Activated T-helper 1 cell treated with anti-CD3 and anti-CD28 coated beads, Interleukin-12 subunit alpha, Interleukin-12 subunit beta, Interleukin-2, Interleukin-4 antibody, amounts not matched to agents 30 ng/mL and 10 ng/mL and 1 ng/mL, durations not matched to agents 14 hours and 24 hours and 36 hours (primary cell): ENCODE results near the gene MYCT1. TPM values are rescaled to one million over a fixed set of nuclear protein-coding genes. Genes with fewer than 3 reads are reported as not detected.
"Not testable (repeated sequence)": the region's sequence is repeated elsewhere in the genome, so short reads cannot be mapped to it uniquely, and the experiment has no call there.

Experiments
- DNase-seq: peaks from one replicate; pipeline ENCODE4 v3.0.0; 2021; ENCODE audit warnings: low spot score
- H3K27ac Mint-ChIP-seq: one replicate; pipeline ENCODE4 v1.8.0; 2021; ENCODE audit warnings: mild to moderate bottlenecking, mixed read lengths
- H3K27me3 Mint-ChIP-seq: one replicate; pipeline ENCODE4 v1.8.0; 2022; ENCODE audit warnings: mild to moderate bottlenecking, moderate library complexity, mixed read lengths; ENCODE audit not compliant: insufficient read depth
- H3K36me3 Mint-ChIP-seq: one replicate; pipeline ENCODE4 v1.8.0; 2021; ENCODE audit warnings: low read depth, mixed read lengths
- H3K4me1 Mint-ChIP-seq: one replicate; pipeline ENCODE4 v1.8.0; 2021; ENCODE audit warnings: low read depth, mixed read lengths
- H3K4me3 Mint-ChIP-seq: one replicate; pipeline ENCODE4 v1.8.0; 2021; ENCODE audit warnings: mild to moderate bottlenecking, moderate library complexity, mixed read lengths
- H3K9me3 Mint-ChIP-seq: one replicate; pipeline ENCODE4 v1.8.0; 2021; ENCODE audit warnings: mixed read lengths
- intact Hi-C: fragments of 100-400 bp; cut with micrococcal nuclease; formaldehyde crosslinking; loops from one replicate; pipeline ENCODE4 v1.15.1; 2024
- total RNA-seq: library from RNA; stranded (reverse); gene quantifications from 2 replicates; pipeline ENCODE4 v1.2.3, GENCODE V29; 2022

Gene MYCT1, protein sequence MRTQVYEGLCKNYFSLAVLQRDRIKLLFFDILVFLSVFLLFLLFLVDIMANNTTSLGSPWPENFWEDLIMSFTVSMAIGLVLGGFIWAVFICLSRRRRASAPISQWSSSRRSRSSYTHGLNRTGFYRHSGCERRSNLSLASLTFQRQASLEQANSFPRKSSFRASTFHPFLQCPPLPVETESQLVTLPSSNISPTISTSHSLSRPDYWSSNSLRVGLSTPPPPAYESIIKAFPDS
- not detected in 2 replicates for total RNA-seq

DNA sequence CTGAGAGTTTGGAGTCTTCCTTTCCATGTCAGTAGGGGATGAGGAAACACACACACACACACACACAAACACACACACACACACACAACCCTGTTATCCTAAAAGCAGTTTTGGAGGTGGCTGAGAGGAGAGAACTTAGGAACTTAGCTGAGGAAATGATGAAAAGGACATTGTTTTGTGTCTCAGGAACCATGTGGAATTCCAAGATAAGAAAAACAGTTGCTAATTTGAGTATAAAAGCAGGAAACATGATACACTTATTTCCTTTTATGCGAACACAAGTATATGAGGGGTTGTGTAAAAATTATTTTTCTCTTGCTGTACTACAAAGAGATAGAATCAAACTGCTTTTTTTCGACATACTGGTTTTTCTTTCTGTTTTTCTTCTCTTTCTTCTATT, at the start of gene MYCT1:
Gene MYCT1, plus strand, starts transcription at position 264 of the 400 bp plus-strand sequence. Its CDS starts 6 bp downstream, at position 270.
- H3K36me3 Mint-ChIP-seq = no peaks in the 10 kb centered on the region
- intact Hi-C loops = no loop called here
- H3K27ac Mint-ChIP-seq = no peak within 1 kb of the TSS
- H3K27me3 Mint-ChIP-seq = peaks cover 12% of the 10 kb centered on the region
- no peaks in the 10 kb centered on the region for H3K9me3 Mint-ChIP-seq
- DNase-seq = no peak
- no peaks in the 10 kb centered on the region for H3K4me1 Mint-ChIP-seq
- H3K4me3 Mint-ChIP-seq = no peak within 1 kb of the TSS

DNA sequence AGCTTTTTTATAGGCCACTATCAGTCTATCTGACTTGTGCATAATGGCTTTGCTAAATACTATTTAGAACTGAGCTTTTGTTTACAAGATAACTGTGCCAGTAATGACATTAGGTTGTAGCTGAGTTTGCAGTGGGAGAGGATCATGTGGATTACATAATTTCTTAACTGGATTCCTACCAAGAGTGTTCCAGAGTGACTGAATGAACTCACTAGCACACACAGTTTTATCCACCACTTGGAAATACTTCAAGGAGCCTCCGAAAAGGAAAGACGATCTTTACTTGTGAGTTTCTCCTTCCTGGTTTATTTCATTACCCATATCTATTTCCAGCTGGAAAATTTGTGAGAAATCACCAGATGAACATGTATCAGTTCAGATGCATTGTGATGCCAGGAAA, 49.6 kb upstream of the MYCT1 start:
- intact Hi-C loops = loop anchor here (10.0 kb wide), 1 partner anchor 163 kb away; no protein-coding TSS in a partner anchor
- Mint-ChIP-seq H3K4me3 (no peak overlapping the region), H3K36me3 (no peaks in the 10 kb centered on the region), H3K27me3 (peaks cover 3% of the 10 kb centered on the region), H3K4me1 (no peaks in the 10 kb centered on the region), H3K9me3 (no peaks in the 10 kb centered on the region), H3K27ac (no peak overlapping the region)
- no peak for DNase-seq

DNA sequence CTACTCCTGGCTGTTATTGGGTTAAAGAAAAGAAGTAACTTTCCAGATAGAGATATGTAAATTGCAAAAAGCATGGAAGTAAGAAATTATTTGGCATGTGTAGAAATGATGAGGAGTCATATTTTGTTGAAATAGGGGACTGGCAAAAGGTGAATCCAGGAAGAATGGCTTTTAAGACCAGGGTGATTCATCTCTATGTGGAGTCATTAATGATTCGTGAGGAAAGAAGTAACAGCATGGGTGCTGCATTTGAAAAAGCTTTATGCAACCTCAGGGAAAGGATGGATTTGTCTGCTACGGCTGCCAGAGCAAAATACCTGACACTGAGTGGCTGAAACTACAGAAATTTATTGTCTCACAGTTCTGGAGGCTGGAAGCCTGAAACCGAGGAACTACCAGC, 45.7 kb upstream of the MYCT1 start:
- DNase-seq = no peak
- Mint-ChIP-seq H3K27ac (no peak overlapping the region), H3K4me3 (no peak overlapping the region), H3K27me3 (no peaks in the 10 kb centered on the region), H3K36me3 (no peaks in the 10 kb centered on the region), H3K4me1 (no peaks in the 10 kb centered on the region), H3K9me3 (no peaks in the 10 kb centered on the region)
- intact Hi-C loops = no loop called here

DNA sequence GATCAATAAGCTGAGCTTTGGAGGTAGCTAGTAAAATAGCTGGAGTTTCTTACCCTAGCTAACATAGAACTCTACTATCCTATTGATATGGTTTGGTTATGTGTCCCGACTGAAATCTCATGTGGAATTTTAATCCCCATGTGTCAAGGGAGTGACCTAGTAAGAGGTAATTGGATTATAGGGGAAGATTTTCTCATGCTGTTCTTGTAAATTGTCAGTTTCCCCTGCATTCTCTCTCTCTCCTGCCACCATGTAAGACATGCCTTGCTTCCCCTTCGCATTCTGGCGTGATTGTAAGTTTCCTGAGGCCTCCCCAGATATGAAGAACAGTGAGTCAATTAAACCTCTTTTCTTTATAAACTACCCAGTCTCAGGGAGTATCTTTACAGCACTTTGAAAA, 35.9 kb upstream of the MYCT1 start:
- Mint-ChIP-seq H3K27me3 (peaks cover 2% of the 10 kb centered on the region), H3K9me3 (no peaks in the 10 kb centered on the region), H3K36me3 (no peaks in the 10 kb centered on the region), H3K27ac (no peak overlapping the region), H3K4me1 (no peaks in the 10 kb centered on the region), H3K4me3 (no peak overlapping the region)
- intact Hi-C loops = no loop called here
- no peak for DNase-seq

DNA sequence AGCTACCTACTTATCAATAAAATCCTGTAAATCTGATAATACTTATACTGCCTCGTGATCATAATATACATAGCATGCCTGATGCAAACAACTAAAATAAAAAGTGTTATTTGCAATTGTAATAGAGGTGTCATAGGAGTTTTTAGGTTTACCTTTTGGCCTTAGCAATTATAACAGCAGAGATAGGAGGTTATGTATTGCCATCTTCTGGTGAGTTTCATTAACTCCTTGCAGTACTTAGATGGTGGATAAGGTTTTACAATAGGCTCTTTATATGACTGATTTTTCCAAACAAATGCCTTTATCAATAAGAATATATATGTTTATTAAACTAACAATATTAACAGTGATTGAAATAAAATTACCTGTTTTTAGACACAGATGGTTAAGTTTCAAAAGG, 27.8 kb upstream of the MYCT1 start:
- intact Hi-C loops = no loop called here
- Mint-ChIP-seq H3K27me3 (peaks cover 1% of the 10 kb centered on the region), H3K4me1 (no peaks in the 10 kb centered on the region), H3K4me3 (no peak overlapping the region), H3K9me3 (no peaks in the 10 kb centered on the region), H3K27ac (no peak overlapping the region), H3K36me3 (no peaks in the 10 kb centered on the region)
- DNase-seq = no peak

DNA sequence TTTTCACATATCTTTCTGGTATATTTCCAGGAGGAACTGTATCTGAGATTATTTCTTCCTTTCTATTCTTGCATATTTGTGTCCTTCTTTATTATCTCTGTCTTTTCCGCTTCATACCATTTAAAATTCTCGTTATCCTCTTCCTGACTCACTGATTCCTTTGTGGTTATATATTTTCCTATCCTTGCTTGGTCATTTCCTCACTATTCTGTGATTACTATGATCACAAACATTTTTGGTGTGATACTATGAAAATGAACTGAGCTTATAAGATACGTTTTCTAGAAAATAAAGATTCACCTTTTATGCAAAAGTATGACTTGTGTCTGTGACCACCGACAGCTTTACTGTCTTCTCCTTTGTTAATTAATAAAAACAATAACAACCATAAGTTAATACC, 26.5 kb upstream of the MYCT1 start:
- Mint-ChIP-seq H3K4me3 (no peak overlapping the region), H3K4me1 (no peaks in the 10 kb centered on the region), H3K27ac (no peak overlapping the region), H3K9me3 (no peaks in the 10 kb centered on the region), H3K36me3 (no peaks in the 10 kb centered on the region), H3K27me3 (peaks cover 1% of the 10 kb centered on the region)
- intact Hi-C loops = no loop called here
- no peak for DNase-seq

DNA sequence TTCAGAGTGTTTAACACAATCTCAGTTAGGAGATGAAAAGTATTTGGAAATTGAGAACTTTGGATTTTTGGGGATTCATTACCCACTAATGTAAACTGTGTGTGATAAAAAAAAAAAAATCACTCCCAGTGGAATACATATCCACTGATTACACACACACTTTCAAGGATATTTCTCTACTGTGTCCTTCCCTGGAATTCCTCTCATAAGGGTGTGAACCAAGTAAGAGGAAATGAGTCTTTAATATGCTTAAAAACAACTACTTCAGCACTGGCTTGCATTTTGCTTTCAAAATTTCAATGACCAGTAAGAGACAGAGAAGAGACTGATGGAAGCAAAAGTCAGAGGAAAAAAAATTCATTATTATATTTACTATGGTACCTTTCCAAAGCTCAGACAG, 24.5 kb upstream of the MYCT1 start:
- intact Hi-C loops = no loop called here
- Mint-ChIP-seq H3K36me3 (no peaks in the 10 kb centered on the region), H3K4me1 (no peaks in the 10 kb centered on the region), H3K27ac (no peak overlapping the region), H3K27me3 (no peaks in the 10 kb centered on the region), H3K9me3 (no peaks in the 10 kb centered on the region), H3K4me3 (no peak overlapping the region)
- DNase-seq = no peak

DNA sequence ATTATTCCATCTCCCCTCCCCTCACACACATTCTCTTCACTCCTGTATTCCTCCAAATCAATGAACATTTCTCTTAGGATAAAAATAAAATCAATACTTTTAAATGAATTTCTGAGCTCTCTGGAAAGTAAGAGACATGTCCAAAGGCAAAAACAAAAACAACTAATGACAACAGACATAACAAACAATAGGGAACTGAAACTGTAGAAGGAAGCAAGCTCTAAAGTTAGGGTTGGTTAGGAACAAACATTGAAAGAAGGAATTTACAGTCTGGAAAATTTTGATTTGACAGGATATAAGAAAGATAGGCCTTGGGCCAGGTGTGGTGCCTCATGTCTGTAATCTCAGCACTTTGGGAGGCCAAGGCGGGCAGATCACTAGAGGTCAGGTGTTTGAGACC, 17.5 kb upstream of the MYCT1 start:
- H3K36me3 Mint-ChIP-seq = no peaks in the 10 kb centered on the region
- H3K27me3 Mint-ChIP-seq = no peaks in the 10 kb centered on the region
- H3K4me1 Mint-ChIP-seq = no peaks in the 10 kb centered on the region
- H3K4me3 Mint-ChIP-seq = no peak overlapping the region
- DNase-seq = no peak
- no peak overlapping the region for H3K27ac Mint-ChIP-seq
- intact Hi-C loops = no loop called here
- no peaks in the 10 kb centered on the region for H3K9me3 Mint-ChIP-seq

DNA sequence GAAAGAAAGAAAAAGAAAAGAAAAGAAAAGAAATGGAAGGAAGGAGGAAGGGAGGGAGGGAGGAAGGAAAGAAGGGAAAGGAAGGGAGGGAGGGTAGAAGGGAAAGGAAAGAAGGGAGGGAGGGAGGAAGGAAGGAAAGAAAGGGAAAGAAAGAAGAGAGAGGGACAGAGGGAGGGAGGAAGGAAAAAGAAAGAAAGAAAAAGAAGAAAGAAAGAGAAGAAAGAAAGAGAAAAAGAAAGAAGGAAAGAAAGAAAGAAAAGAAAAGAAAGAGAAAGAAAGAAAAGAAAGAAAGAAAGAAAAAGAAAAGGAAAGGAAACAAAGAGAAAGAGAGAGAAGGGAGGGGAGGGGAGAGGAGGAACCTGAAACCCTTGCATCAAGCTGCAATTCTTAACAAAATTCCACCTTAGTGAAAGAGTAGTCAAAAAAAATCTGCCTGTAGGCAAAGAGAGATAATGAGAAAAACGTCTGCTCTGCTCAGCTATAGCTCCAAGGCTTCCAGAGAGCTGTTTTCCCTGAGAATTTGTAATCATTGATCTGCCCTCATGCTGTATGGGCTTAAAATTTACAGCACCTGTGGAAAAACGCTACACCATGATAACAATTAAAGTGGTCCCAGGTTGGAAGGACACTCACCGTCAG, 16.7 kb upstream of the MYCT1 start:
- intact Hi-C loops = no loop called here
- Mint-ChIP-seq H3K4me3 (no peak overlapping the region), H3K9me3 (no peaks in the 10 kb centered on the region), H3K27me3 (no peaks in the 10 kb centered on the region), H3K36me3 (no peaks in the 10 kb centered on the region), H3K27ac (no peak overlapping the region), H3K4me1 (no peaks in the 10 kb centered on the region)
- no peak for DNase-seq

DNA sequence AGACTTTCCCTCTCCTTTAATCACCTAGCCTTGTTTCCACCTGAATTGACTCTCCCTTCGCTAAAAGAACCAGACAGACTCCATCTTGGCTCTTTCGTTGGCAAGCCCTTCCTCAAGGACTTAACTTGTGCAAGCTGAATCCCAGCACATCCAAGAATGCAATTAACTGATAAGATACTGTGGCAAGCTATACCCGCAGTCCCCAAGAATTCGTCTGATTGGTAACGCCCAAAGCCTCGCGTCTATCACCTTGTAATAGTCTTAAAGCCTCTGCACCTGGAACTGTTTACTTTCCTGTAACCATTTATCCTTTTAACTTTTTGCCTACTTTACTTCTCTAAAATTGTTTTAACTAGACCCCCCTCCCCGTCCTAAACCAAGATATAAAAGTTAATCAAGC, 15.6 kb upstream of the MYCT1 start:
- no peak for DNase-seq
- Mint-ChIP-seq H3K27ac (no peak overlapping the region), H3K4me1 (no peaks in the 10 kb centered on the region), H3K9me3 (no peaks in the 10 kb centered on the region), H3K36me3 (no peaks in the 10 kb centered on the region), H3K27me3 (no peaks in the 10 kb centered on the region), H3K4me3 (no peak overlapping the region)
- intact Hi-C loops = no loop called here

DNA sequence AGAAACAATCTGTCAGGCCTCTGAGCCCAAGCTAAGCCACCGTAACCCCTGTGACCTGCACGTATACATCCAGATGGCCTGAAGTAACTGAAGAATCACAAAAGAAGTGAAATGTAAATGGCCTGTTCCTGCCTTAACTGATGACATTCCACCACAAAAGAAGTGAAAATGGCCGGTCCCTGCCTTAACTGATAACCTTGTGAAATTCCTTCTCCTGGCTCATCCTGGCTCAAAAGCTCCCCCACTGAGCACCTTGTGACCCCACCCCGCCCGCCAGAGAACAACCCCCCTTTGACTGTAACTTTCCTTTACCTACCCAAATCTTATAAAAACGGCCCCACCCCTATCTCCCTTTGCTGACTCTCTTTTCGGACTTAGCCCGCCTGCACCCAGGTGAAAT, 14.8 kb upstream of the MYCT1 start:
- DNase-seq, H3K36me3 Mint-ChIP-seq, H3K27me3 Mint-ChIP-seq, H3K4me1 Mint-ChIP-seq, H3K4me3 Mint-ChIP-seq, H3K27ac Mint-ChIP-seq, H3K9me3 Mint-ChIP-seq, intact Hi-C loops: not testable (repeated sequence)

DNA sequence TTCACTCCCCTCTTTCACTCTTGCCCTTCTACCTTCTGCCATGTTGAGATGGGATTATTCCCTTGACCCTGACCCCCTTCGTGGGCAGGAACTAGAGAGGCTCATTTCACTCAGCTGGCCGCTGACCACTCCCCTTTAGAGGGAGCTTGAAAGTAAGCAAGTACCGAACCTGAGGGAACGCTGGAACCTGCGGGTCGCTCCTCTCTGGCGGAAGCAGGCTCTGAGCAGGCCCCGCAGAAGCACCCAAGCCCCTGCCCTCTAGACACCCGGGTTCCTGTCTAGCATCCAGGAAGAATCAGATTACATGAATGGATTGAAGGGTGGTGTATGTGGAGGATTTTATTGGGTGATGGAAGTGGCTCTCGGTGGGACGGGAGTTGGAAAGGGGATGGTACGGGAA, 11.9 kb upstream of the MYCT1 start:
- no peak overlapping the region for H3K4me3 Mint-ChIP-seq
- no peaks in the 10 kb centered on the region for H3K36me3 Mint-ChIP-seq
- H3K27me3 Mint-ChIP-seq = no peaks in the 10 kb centered on the region
- H3K4me1 Mint-ChIP-seq = no peaks in the 10 kb centered on the region
- H3K27ac Mint-ChIP-seq = no peak overlapping the region
- H3K9me3 Mint-ChIP-seq = no peaks in the 10 kb centered on the region
- no peak for DNase-seq
- intact Hi-C loops = no loop called here

DNA sequence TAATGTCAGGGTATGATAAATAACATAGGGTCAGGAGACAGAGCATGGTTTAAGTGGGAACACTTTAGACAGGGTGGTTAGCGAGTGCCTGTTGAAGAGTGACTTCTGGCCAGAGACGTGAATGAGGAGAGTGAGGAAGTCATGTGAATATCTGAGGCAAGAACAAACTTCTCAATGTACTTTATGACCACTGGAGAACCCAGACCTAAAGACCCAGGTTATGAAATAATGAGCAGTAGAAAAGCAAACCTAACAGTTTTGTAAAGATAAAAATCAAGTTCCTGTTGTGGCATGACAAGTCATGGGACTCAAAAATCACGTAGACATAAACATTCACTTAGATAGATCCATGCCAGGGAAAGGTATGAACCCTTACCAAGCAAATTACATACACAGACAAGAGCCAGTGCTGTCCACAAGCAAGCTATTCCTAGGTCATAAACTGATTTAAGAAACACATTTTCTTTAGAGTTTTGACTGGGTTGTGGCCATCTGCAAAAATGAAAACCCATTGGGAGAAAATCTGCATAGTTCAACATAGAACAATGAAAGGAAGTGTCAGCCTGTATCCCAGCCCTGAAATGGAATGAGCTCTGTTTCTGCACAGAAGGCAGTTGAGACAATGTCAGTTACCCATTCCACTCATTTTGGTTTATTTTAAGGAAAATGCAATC, 2.2 kb upstream of the MYCT1 start:
- DNase-seq = no peak
- Mint-ChIP-seq H3K9me3 (no peaks in the 10 kb centered on the region), H3K27me3 (peaks cover 4% of the 10 kb centered on the region), H3K36me3 (no peaks in the 10 kb centered on the region), H3K27ac (no peak overlapping the region), H3K4me3 (no peak overlapping the region), H3K4me1 (no peaks in the 10 kb centered on the region)
- intact Hi-C loops = no loop called here
